Measurements from ENCODE around the gene SORCS2. TPM values are rescaled to one million over a fixed set of nuclear protein-coding genes. Genes with fewer than 3 reads are reported as not detected.

Gene SORCS2
- polyA plus RNA-seq, 1 of the 3 experiments (the other 2 are of a cell fraction): 1.6 TPM

GRCh38 chr4:7353046-7353790 lies 160.9 kb downstream of the SORCS2 start:
- TF ChIP-seq IRF3 (IDR thresholded peaks at IDR 0.05; ENCODE audit: low read depth, low read length) (no peak), FOSL2 (IDR thresholded peaks at IDR 0.05; ENCODE audit: borderline replicate concordance, low read depth) (no peak), JUND (IDR thresholded peaks at IDR 0.05) (no peak), CTCF (IDR thresholded peaks at IDR 0.05) (no peak), MXI1 (IDR thresholded peaks at IDR 0.05; ENCODE audit: low read depth, low read length) (no peak), USF1 (IDR thresholded peaks at IDR 0.05; ENCODE audit: borderline replicate concordance, low read depth) (no peak), TAF1 (IDR thresholded peaks at IDR 0.05; ENCODE audit: borderline replicate concordance, low read depth, low read length) (no peak), TEAD4 (IDR thresholded peaks at IDR 0.05; ENCODE audit: borderline replicate concordance, insufficient read depth) (no peak), ELF1 (IDR thresholded peaks at IDR 0.05) (no peak), ZBTB33 (IDR thresholded peaks at IDR 0.05; ENCODE audit: borderline replicate concordance, low read depth) (no peak)
- DNase-seq: no peak
- ChIA-PET CTCF (interaction anchor here (1.3 kb wide), 1 partner anchor 17 kb away, joined by 4 read pairs; no protein-coding TSS in a partner anchor), POLR2A (no interaction called here)
- peaks cover 3% of the 10 kb centered on the region for H3F3A ChIP-seq (replicated peaks; ENCODE audit: insufficient read depth)
- no peak overlapping the region for H3K4me3 ChIP-seq (ENCODE audit: low read depth in 2 of 2, low read length in 1 of 2)
- H3K79me2 ChIP-seq (ENCODE audit: insufficient read depth): no peaks in the 10 kb centered on the region
- H3K27me3 ChIP-seq (ENCODE audit: insufficient read depth): no peaks in the 10 kb centered on the region
- H3K4me2 ChIP-seq: no peak overlapping the region
- H2AFZ ChIP-seq (ENCODE audit: low read depth): no peak overlapping the region
- H3K36me3 ChIP-seq (replicated peaks in 1 of 2; ENCODE audit: control insufficient read depth in 1 of 2, insufficient read depth in 2 of 2, low read length in 1 of 2): no peaks in the 10 kb centered on the region
- H3K9me2 ChIP-seq: no peaks in the 10 kb centered on the region
- peaks cover 6 to 7% of the 10 kb centered on the region in 2 experiments; a peak in 1 of 4 replicates for H3K4me1 ChIP-seq (ENCODE audit: control insufficient read depth in 1 of 2, insufficient read depth in 2 of 2, low read depth in 1 of 2, low read length in 1 of 2)
- H3K27ac ChIP-seq (ENCODE audit: low read depth in 2 of 2, low read length in 1 of 2): no peak overlapping the region
- no peaks in the 10 kb centered on the region for H3K9me3 ChIP-seq
- 58% methylated on average over 6 of the region's 7 CpGs for WGBS (ENCODE audit: low lambda C conversion rate)
- no peak overlapping the region for H3K9ac ChIP-seq
- H4K20me1 ChIP-seq (ENCODE audit: insufficient read depth): 0 out of 2 replicates have a peak, but pooled peaks cover 5% of the 10 kb centered on the region

Data from SK-N-SH (cell line).